Suprapubic skin (tissue), 4 donors: ENCODE results near the gene B4GALNT4.

ENCODE experiments used
- EP300 ChIP-seq: sonication (generic); formaldehyde crosslinking; IDR thresholded peaks from one replicate; pipeline ENCODE4 v1.6.1; 2017; ENCODE audit warnings: antibody characterized with exemption
- POLR2A ChIP-seq, 2 donors: fragments of 450-650 bp; IDR thresholded peaks; one replicate each; pipeline ENCODE4 v1.6.1; 2017; ENCODE audit warnings: antibody characterized with exemption in 2 of 2, mild to moderate bottlenecking in 2 of 2, moderate library complexity in 2 of 2
- POLR2AphosphoS5 ChIP-seq, 3 donors: sonication (generic); formaldehyde crosslinking; IDR thresholded peaks; one replicate each; pipeline ENCODE4 v1.6.1; 2017; ENCODE audit warnings: antibody characterized with exemption in 3 of 3
- TF ChIP-seq, protein P1 (sequence below), 2 donors: fragments of 200-600 bp in 1 of 2; fragments of 450-650 bp in 1 of 2; sonication (generic) in 1 of 2; IDR thresholded peaks; one replicate each; pipeline ENCODE4 v1.5.1; 2016 to 2019; ENCODE audit warnings: antibody characterized with exemption in 2 of 2, mild to moderate bottlenecking in 1 of 2, moderate library complexity in 1 of 2

DNA sequence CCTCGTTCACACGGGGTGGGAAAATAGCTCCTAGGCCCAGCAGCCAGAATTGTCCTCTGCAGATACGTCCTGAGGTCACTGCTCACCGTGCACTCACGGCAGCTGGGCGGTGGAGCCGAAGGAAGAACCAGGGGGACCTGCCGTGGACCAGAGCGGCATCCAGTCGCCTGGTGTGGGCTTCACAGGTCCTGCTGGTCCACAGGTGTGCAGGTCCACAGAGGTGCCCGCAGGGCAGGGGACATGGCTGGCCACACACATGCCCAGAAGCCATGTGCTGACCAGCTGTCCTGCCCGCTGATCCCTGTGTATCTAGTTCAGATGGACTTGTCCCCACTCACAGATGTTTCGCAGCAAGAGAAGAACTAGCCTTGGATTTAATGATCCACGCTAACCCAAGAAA, 14.1 kb downstream of the B4GALNT4 start:
- TF ChIP-seq, protein P1, sequence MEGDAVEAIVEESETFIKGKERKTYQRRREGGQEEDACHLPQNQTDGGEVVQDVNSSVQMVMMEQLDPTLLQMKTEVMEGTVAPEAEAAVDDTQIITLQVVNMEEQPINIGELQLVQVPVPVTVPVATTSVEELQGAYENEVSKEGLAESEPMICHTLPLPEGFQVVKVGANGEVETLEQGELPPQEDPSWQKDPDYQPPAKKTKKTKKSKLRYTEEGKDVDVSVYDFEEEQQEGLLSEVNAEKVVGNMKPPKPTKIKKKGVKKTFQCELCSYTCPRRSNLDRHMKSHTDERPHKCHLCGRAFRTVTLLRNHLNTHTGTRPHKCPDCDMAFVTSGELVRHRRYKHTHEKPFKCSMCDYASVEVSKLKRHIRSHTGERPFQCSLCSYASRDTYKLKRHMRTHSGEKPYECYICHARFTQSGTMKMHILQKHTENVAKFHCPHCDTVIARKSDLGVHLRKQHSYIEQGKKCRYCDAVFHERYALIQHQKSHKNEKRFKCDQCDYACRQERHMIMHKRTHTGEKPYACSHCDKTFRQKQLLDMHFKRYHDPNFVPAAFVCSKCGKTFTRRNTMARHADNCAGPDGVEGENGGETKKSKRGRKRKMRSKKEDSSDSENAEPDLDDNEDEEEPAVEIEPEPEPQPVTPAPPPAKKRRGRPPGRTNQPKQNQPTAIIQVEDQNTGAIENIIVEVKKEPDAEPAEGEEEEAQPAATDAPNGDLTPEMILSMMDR (IDR thresholded peaks at IDR 0.05), result no peak
- TF ChIP-seq POLR2AphosphoS5 (IDR thresholded peaks at IDR 0.05) (no peak), POLR2A (IDR thresholded peaks at IDR 0.05) (no peak), EP300 (no peak)
